Epithelial cell of proximal tubule (primary cell): ENCODE data around the gene GALNT9. TPM values are rescaled to one million over a fixed set of nuclear protein-coding genes. Genes with fewer than 3 reads are reported as not detected.

ENCODE experiments used
- DNase-seq: peaks from one replicate; pipeline ENCODE4 v3.0.0-alpha.2; 2011; ENCODE audit warnings: low read depth
- H3K4me3 ChIP-seq: 2 replicates; pipeline ENCODE4 v1.5.1; 2011; ENCODE audit warnings: low read depth, mild to moderate bottlenecking, low read length
- total RNA-seq: library from RNA; depleted of rRNA; stranded (reverse); fragments of >200 nt; gene quantifications from 2 replicates; pipeline ENCODE4 v1.2.3, GENCODE V29; 2015
- TF ChIP-seq, protein P1 (sequence below): conservative IDR thresholded peaks from 2 replicates; pipeline ENCODE4 v1.5.1; 2012; ENCODE audit warnings: low read depth, mild to moderate bottlenecking, low read length

GALNT9 gene
- total RNA-seq, 1 donor from 2014 or later, result not detected

DNA sequence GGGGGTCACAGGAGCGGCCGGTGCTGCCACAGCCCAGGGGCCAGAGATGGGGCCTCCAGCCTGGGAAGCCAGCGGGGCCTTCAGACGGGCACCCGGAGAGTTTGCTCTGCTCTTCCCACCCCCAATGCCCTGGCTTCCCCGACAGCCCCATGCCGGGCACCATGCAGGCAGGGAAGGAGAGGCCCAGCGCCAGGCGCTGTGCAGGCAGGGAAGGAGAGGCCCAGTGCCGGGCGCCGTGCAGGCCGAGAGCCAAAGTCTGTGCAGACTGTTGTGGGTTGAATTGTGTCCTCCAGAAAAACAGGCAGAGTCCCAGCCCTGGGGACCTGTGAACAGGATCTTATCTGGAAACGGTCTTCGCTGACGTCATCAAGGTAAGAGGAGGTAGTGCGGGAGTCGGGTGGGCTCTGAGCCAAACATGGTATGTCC lies 34.3 kb downstream of the GALNT9 start:
- DNase-seq, result no peak
- TF ChIP-seq, protein P1, sequence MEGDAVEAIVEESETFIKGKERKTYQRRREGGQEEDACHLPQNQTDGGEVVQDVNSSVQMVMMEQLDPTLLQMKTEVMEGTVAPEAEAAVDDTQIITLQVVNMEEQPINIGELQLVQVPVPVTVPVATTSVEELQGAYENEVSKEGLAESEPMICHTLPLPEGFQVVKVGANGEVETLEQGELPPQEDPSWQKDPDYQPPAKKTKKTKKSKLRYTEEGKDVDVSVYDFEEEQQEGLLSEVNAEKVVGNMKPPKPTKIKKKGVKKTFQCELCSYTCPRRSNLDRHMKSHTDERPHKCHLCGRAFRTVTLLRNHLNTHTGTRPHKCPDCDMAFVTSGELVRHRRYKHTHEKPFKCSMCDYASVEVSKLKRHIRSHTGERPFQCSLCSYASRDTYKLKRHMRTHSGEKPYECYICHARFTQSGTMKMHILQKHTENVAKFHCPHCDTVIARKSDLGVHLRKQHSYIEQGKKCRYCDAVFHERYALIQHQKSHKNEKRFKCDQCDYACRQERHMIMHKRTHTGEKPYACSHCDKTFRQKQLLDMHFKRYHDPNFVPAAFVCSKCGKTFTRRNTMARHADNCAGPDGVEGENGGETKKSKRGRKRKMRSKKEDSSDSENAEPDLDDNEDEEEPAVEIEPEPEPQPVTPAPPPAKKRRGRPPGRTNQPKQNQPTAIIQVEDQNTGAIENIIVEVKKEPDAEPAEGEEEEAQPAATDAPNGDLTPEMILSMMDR, result no peak

DNA sequence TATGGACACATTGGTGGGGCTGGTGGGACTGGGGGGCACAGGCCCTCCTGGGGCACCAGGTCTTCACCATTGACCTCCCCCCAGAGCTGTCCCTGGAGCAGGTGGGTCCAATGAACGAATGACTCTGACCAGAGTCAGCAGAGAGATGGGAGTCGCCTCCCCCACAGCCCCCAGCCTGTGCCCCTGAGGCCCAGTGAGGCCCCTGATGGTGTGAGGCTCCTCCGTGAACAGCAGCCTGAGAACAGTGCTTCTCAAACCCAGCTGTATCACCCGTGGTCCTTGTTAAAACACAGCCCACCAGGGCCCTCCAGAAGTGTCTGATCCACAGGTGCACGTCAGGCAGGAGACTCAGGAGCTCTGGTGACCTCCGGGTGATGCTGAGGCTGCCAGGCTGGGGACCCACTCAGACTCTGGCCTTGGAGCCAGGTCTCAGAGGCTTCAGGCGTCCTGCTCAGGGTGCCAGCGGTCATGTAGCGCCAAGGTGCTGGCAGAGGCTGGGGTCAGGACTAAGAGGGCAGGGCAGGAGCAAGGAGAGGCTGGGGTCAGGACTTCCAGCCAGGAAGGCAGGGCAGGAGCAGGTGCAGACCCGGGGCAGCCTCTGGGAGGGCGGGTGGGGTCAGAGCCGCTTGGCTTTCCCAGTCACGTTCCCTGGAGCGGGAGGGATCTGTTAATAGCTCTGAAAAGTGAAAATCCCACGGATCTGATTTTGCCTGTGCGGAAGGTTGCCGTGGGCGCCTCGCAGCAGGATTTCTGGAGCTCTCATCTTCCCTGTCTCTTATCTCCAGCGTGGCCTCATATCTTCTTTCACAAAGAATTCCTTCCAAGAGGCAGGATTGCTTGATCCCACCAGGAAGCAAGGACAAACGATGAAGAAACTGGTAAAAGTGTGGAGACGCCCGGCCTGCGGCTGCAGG lies 35.0 kb downstream of the GALNT9 start:
- TF ChIP-seq, protein P1, result no peak
- no peak overlapping the region for H3K4me3 ChIP-seq
- DNase-seq, result no peak

More for the DNA sequence above, 34.3 kb downstream of the GALNT9 start:
- no peak overlapping the region for H3K4me3 ChIP-seq

GRCh38 chr12:132292328-132293319 lies 36.8 kb downstream of the GALNT9 start:
- TF ChIP-seq, protein P1, result no peak

DNA sequence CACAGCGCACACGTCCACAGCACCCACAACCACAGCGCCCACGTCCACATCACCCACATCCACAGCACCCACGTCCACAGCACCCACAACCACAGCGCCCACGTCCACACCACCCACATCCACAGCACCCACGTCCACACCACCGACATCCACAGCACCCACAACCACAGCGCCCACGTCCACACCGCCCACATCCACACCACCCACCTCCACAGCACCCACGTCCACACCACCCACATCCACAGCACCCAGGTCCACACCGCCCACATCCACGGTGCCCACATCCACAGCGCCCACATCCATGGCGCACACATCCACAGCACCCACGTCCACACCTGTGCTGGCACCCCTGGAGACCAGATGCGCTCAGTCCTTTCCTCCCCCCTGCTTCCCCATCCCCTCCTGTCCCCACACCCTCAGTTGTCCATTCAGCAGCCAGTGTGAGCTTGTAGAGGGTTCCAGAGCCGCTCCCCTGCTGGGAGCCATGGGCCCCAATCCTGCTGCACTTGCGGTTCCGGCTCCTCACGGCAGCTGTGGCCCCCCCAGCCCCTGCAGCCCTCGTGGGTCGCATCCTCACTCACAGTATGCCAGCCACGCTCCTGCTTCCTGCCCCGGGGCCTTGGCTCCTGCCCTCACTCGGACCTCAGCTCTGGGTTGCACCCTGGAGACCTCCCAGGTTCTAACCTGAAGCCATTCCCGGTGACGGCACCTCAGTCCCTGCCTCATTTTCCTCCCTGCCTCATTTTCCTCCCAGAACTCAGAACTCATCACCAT lies 37.8 kb downstream of the GALNT9 start:
- TF ChIP-seq, protein P1, result no peak
- no peak overlapping the region for H3K4me3 ChIP-seq
- DNase-seq, result no peak

More at GRCh38 chr12:132292328-132293319, 36.8 kb downstream of the GALNT9 start:
- H3K4me3 ChIP-seq, result no peak overlapping the region
- no peak for DNase-seq

DNA sequence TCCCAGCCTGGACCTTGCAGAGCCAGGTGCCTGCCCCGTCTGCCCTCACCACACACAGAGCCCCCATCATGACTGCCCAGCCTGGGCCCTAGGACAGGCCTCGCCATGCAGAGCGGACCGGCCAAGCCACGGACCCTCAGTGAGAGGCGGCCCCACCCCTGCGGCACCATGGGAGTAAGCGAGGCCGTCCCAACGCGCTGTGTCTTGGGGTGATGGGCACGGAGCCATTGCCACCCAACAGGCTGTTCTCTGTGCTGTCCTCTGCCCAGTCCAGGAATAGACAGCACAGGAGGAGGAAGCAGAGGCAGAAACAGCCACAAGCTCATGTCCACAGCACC lies 39.2 kb downstream of the GALNT9 start:
- TF ChIP-seq, protein P1, result no peak
- DNase-seq, result no peak
- H3K4me3 ChIP-seq, result no peak overlapping the region
